SIG-M5 treated with dmso at 0.1 percent for 504 hours (cell line): ENCODE data around the gene SLIT1.
A peak's percentile ranks its signal among the peaks of the same experiment; 100 is the strongest.

Experiments used
- DNase-seq: peaks from one replicate; lab custom pipeline; 2025; ENCODE audit not compliant: unreplicated experiment; lab: John Stamatoyannopoulos, UW

The SLIT1 gene

DNA sequence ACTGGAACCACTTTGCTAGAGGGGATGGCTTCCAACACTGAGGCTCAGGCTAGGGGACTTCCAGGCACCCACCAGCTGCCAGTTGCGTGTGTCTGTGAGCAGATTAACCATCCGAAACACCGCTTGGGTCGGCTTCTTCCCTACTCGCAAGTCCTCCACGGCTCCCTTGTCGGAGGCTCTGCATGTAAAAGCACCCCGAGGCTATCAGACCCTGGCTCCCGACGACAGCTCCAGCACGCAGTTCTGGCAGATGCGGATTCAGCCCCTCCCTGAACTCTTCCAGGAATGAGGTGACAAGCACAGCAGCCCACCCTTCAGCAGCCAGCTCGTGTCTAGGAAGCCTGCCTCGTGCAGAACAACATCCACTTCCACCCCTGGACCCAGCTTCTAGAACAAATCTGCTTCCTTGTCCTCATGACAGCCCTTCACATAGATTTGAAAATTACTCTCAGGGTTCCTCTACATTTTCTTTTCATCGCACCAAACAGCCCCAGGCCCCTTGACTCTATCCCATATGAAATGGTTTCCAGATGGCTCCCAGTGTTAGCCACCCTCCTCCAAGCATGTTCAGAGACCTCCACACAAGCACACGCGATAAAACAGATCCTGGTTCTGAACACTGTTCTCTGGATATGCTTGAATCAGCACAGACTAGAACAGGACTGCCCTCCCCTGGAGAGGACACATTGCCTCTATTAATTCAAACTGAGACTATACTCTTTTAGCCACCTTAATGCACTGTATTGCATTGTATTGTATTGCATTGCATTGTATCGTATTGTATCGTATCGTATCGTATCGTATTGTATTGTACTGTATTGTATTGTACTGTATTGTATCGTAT is 44.6 kb downstream of the SLIT1 start:
- DNase-seq, result no peak

DNA sequence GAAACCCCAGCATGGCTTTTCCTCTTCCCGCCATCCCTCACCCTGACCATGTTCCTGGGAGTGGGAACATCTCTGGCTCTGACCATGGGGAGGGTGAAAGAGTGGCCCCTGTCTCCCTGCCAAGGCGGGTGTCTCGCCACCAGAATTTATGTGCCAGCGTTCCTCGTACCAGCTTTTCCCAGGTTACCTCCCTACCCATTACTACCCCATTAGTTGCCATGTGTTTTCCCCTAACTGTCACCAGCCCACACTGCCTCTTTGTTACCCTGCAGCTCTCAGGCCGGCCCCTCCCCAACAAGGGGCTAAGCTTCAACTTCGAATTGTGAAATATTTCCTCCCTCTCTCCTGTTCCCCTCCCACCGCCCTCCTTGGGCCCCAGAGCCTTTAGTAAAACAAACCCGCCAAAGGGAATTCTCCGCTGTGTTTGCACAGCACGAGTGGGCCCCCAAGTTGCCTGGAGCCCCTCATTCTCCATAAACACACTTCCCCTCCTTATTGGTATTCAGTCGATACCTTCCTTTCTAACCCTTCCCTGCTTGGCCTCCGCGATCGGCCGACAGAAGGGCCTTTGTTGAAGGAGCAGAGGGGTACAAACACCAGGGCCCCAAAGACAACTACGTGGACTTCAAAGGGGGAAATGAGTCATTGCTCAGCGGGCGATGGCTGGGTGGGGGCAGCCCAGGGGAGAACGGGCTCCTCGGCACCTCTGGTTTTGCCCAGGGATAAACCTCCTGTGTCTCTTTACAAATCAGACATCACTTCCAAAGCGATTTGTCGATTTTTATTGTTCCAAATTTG is 45.5 kb downstream of the SLIT1 start:
- DNase-seq, result peak; percentile 90

DNA sequence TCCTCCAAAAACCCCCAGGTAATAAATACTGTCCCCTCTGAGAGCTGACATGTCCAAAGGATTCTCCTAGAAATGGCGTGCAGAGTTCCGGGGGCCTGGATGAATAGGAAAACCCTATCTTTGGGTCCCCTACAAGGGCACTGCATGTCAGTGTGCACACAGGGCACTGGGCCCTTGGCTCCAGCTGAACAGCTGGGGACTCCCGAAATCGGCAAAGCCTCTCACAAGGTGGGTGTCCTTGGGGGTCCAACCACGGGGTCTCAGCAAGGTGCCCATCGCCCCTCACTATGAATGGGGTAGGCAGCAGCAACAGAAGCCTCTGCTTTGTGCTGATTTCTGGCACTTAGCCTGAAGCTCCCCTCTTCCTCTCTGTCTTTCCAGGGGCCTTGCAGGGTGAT is 46.1 kb downstream of the SLIT1 start:
- DNase-seq, result no peak

DNA sequence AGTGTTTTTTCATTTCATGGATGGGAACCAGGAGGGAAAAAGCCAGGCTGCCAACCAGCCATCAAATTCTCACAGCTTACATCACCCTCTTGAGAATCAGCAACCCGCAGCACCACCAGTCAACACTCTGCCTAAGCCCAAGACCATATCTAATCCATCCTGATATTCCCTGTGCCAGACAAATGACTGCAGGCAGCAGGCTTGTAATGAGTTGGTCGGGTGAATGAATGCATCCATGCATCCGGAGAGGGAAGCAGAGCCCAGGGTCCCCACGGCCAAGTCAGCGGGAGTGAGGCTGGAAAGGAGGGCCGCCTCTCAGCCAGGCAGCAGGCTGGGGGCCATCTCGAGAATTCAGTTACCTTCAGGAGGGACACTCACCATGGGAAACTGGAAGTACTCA is 46.9 kb downstream of the SLIT1 start:
- no peak for DNase-seq

DNA sequence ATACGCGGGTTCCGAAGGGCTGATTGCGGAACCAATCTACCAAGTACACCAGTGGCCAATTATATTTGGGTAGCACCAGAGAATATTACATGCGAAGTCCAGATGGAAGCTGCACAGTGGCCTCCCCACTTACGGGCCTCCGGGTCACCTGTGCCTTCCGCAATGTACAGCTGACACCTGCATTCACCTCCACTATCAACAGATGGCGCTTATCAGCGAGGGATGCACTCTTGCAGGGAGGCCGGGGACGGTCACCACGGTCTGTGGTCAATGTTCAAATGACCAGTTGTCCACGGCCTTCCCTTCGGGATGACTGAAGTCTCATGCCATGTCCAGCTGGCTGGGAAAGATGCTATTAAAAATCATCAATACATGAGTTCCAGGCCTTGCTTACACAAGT is 47.6 kb downstream of the SLIT1 start:
- DNase-seq, result no peak

DNA sequence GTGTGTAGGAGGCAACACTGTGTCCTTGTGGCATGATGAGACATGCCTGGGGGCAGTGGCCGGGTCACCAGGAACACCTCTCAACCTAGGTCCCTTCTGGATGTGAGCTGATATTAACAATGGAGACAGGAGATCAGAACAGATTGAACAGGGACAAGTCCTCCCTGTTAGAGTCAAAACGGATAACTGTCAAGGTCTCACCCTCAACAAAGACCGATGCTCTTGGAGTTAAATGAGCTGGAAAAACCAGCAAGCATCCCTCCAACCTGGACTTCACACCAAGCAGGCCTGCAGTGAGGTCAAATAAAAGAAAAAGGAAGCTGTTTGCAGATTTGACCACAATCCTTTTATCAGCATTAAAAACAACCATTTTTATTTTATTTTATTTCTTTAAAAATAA is 49.0 kb downstream of the SLIT1 start:
- DNase-seq, result no peak

DNA sequence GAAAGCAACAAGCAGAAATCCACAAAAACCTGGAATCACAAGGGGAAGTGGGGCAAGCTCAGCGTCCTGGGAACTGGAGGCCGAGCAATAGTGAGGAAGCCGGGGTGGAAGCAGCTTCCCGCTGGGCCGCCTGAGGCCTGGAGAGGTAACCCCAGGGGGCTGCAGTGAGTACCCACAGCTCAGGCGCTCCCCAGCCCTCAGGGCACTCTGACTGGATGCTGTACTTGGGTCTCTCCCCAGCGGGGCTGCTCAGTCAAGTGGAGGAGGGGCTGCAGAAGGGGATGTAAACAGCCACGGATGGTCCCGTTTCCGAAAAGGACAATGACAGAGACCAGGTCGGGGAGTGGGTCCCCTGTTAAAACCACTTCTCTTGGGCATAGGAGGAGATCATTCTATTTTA is 50.3 kb downstream of the SLIT1 start:
- DNase-seq, result no peak

DNA sequence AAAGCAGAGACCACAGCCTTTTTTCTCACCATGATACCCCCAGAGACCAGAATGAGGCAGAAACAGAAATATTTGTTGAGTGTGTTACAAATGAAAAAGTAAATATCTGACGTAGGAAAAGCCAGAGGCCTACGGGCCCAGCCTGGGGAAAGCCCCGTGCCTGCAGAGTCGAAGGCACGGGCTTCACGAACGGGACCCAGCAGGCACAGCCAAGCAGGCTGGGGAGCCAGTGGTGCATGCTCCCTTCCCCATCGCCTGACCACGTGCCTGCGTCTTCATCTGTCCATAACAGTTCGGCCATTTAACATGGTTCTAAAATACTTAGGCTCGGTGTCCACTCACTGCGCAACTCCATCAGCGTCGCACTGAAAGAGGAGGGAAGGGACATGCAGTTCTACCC is 50.8 kb downstream of the SLIT1 start:
- no peak for DNase-seq

DNA sequence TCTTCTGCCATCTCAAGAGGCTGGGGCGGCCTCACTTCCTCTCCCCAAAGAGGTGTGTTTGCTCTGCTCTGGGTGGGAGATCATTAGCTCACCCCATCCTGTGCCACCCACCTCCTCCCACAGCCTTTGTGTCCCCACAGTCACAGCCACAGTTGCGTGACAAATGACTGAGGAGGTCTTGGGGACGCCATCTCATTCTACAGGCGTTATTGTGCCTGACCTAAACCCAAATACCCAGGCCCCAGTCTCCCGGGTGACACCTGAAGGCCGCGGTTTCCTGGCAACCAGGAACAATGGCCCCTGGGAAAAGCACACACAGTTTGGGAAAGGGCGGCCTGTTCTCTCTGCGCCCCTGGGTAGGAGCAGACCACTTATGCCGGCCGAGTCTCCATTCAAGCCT is 51.6 kb downstream of the SLIT1 start:
- DNase-seq, result no peak

DNA sequence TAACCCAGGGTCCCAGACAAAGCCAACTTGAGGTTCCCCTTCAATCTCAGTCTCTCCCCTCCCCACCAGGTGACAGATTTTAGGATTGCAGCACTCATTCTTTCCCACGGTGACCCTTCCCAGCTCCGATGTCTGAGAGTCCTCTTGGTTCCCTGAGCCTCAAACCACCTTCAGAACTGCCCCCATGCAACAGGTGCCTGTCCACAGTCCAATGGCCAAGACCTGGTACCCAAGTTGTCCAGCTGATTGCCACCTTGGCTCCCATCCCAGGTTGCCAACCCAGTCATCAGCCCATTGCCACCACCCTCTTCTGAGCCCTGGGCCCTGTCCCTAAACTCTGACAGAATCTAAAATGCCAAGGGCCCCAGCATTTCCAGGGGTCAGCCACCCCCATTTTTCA is 53.5 kb downstream of the SLIT1 start:
- DNase-seq, result no peak

DNA sequence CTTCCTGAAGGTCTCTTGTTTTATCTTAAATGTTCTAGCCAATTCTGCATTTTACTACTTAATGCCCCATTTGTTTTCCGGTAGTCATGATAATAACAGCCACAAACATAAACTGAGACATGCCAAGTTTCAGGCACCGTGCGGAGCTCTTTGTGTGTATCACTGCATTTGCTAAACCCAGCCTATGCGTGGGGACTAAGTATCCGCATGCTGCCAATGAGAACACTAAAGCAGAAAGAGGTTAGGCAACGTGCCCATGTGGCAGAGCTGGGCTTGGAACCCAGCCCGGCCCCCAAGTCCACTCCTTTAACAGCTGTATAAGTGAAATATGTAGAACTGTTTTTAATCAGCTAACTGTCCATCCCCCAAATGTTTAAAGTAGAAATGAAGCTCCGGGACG is 54.1 kb downstream of the SLIT1 start:
- no peak for DNase-seq

DNA sequence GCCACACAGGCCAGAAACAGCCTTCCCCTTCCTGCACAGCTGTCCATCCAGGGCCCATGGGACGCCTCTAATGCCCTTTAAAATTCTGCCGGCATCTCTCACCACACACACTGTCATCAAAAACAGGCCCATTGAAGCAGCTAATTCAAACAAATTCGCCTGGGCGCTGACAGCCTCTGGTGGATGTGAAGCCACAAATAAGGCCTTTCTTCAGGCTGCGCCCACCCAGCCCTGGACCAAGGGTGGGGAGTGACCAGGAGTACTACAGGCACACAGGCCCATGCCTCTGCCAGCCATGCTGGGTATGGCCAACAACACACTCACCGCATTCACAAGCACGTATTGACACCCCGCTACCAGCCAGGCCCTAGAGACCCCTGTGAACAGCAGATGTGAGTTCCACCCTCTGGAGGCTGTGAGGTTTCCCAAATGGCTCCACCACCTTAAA is 54.6 kb downstream of the SLIT1 start:
- DNase-seq, result no peak

DNA sequence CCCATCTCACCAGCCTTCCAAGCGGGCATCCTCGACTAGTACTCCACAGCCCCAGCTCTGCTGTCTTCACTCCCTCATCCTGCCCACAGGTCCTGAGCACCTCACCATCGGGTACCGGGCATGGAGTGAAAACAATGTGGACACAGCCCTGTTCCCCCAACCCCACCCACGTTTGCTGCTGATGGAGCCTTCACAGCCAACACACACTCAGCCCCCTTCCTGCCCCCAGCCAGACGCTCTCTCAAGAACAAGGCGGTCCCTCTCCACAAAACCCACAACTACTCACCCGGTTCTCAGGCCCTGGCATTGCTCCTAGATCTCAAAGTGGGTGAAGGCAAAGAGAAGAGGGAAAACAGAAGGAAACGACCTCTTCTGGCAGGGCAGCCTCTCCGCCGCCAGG is 56.1 kb downstream of the SLIT1 start:
- no peak for DNase-seq

DNA sequence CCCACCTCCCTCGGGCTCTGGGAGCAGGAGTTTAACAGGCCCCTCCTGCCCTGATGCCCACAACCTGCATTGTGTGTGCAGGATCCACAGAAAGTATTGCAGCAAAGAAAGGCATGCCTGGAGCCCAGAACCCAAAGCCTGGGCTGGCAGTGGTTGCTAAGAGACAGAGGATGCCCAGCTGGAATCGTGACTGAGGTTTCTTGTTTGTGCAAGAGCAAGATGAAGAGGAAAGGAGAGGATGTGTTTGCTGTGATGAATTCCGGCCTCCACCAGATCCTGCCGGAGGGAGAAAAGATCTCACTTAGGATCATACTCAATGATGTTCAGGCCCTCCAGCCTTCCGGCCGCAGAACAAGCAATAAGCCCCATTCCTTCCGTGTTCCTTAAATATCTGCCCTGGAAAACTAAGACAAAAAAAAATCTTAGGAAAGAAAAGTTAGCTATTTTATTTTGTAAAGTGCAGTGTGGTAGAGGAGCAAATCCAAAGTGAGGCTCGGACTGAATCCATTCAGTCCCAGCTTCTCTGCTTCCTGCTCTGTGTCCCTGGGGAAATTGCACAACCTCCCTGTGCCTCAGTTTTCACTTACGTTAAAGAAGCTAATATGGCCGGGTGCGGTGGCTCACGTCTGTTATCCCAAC is 57.1 kb downstream of the SLIT1 start:
- DNase-seq, result no peak

DNA sequence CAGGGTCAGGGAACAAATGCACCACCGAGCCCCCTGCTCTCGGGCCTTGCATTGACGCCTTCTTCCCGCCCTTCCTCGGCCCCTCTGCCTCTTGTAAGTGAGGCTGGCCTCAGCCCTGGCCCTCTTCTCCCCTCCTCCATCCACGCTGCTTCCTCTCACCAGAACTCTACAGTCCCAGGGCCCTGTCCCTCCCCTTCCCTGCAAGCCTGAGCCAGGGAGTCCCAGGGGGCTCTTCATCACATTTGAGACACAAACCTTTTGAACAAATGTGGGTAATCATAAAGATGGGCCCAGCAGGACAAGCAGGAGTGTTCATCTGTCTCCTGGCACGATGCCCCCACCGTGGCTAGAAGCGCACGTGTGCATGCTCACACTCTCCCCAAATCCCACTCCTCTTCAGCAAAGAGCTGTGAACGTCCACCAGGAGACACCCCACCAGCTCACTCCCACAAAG is 57.7 kb downstream of the SLIT1 start:
- no peak for DNase-seq

DNA sequence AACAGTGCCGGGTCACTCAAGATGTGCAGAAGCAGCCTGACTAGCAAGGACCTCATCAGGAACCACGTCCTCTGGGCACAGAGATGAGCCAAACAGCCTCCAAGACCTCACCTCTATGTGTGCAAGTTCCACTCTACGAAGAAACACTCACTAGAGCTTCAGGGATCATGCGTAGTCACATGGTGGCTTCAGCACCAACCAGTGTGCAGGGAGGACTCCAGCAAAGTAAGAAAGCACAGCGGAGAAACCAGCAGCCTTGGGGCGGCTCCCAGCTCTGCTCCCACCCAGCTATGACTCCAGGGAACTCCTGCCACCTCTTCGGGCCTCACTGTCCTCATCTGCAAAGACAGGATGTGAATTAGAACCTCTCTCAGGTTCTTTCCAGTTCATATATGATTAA is 58.2 kb downstream of the SLIT1 start:
- no peak for DNase-seq

DNA sequence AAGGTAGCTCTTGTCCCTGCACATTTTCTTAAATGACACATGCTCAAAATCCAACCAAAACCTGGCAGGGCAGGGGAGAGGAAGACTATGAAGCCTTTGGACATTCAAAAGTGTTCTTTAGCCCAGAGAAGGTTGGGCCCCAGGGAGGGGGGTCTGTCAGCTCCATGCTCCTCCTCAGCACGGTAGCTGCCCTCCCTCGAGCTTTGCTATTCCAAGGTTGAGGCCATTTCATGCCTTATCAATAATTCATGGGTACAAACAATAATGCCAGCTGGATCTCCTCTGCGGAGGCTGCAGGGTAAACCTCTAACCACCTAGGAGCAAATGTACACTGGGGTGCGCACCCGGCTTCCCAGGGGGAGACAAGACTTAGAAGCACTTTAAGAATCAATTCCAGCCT is 61.5 kb downstream of the SLIT1 start:
- DNase-seq, result no peak

DNA sequence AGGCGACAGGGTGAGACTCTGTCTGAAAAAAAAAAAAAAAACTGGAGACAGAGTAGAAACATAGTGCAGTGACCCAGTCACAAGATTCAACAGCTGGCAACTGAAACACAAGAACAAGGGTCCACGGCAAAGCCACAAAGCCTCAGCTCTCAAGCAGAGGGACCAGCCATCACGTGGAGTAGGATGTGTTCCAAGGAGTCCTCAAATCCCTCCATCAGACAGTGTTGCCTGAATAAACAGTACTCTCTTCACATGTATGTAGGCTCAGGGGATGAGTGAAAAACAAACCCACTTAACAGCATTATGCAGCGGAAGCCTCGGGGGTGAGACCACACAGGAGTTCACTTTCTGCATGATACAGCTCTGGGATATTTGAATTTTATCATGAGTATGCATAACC is 62.0 kb downstream of the SLIT1 start:
- no peak for DNase-seq

DNA sequence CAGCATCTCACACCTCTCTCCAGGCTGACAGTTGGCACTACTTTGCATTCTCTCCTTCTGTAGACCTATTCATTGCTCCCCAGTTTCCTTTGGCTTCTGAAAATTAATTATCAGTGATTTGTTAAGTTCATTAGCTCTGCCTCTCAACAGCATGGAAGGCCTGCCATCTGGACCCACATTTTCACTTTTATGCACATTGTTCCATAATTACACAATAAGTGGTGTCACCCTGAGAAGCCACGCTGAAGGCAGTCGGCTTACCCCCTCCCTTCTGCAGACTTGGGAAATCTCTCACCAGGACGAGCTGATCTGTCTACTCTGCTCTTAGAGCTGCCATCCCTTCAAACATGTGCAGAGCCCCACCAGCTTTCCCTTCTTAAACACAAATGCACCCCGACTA is 64.7 kb downstream of the SLIT1 start:
- peak; percentile 6 for DNase-seq

DNA sequence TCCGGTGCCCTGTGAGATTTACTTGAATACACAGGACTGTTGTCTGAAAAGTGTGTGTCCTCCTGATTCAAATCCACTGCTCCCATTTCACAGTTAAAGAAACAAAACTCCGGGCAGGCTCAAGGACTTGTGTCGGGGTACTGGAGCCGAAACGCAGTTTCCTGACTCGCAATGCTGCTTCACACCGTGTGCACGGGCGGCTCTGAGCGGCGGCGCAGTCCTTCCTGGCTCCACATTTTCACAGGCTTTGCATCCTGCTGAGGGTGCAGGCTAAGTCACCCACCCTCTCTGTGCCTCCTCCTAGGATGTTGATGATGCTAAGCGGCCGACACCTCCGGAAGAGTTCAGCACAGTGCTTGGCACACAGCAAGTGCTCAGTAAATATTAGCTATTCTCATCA is 65.4 kb downstream of the SLIT1 start:
- DNase-seq, result no peak

DNA sequence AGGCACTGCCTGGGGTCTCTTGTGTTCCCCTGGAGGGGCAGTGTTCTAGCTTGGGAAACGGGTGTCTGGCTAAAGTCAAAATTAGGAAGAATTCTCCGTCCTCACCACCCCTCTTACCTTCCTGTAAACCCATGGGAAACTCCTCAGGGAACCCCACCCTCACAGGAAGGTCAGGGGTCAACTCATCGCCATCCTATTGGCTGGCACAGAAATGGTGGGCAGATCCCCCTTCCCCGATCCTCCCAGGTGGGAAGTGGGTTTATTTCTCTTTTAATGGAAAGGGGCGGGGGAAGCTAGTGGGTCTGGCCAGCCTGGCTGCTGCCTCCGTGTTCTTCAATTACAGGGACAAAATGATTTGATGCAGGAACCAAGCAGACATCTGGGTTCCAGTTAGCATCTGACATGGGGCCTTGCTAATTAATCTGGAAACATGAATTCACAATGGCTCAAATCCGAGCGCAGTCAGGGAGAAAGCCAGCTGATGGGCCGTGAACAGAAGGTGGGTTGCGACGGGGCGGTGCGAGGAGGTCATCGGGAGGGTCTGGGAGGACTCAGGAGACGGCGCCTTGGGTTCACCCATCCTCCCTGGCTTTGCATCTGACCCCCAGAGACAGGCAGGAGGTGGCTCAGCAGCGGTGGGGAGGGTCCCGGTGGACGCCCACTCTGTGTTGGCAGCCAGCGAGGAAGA is 66.6 kb downstream of the SLIT1 start:
- DNase-seq, result no peak
